DLD1 (cell line): ENCODE results near the gene DAPK2.

Experiments used
- in situ Hi-C: cut with HindIII; loops from 2 replicates; pipeline ENCODE4 v1.10.0; 2017; ENCODE audit warnings: low sequenced_read_pairs

The DAPK2 gene

DNA sequence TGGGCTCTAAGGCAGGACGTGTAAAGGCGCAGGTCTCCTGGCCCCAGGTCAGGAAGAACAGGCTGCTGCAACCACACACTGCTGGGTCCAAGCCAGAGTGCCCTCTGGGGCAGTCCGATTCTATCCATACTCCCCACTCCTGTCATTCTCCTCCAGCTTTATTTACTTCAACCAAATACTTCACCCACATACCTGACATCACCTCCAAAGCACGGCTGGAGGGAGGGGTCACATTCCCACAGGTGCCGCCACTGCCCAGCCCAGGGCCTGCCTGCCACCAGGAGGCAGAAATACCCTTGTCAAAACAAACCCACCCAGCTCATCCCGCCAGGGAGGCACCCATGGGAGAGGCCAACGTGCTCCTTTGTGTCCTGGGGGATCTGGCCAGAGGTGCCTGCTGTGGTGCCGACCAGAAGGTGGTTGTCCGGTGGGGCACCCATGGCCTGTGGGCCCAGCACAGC, 100.4 kb downstream of the DAPK2 start:
- in situ Hi-C loops = no loop called here

DNA sequence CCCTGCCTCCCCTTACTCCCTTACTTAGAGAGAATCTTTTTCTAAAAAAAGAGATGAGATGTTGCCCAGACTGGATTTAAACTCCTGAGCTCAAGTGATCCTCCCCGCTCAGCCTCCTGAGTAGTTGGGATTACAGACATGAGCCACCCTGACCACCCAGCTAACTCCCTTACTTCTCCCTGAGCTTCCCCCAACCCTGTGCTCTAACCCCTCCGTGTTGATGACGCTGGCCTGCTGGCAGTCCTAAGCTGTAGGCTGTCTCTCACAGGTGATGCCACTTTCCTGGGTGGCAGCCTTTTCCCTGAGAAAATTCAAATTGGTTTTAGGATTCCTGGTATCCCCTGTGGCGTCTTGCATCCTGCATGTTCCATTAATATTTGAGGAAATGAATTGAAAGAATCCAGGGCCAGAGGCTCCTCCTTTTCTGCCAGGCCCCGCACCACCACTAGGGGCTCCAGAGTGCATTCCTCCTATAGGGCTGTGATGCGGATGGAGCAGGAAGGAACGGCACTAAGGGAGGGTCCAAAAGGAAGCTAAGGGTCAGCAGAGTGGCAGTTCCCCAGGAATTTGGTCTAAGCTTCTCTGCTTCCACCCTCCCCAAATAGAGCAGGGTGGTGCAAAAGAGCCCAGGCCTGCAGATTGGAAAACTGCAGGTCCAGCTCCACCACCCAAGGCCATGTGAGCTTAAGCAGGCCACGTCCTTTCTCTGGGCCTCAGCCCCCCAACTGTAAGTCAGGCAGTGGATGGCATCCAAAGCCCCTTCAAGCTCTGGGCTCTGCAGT, 101.1 kb downstream of the DAPK2 start:
- in situ Hi-C loops = no loop called here

DNA sequence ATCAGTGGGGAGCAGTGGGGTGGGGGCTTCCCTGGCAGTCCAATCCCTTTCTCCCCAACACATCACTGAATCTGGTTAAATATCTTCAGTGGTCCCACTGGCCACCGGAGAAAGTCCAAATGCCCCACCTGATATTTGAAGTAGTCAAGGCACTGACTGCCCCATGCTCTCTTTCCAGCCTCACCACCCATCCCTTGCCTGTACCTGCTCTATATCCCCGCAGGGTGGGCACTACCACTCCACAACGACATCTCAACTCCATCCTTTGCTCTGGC, 101.7 kb downstream of the DAPK2 start:
- in situ Hi-C loops = no loop called here

- in situ Hi-C loops = no loop called here
Measured at GRCh38 chr15:63943829-63944680, 102.2 kb downstream of the DAPK2 start.

DNA sequence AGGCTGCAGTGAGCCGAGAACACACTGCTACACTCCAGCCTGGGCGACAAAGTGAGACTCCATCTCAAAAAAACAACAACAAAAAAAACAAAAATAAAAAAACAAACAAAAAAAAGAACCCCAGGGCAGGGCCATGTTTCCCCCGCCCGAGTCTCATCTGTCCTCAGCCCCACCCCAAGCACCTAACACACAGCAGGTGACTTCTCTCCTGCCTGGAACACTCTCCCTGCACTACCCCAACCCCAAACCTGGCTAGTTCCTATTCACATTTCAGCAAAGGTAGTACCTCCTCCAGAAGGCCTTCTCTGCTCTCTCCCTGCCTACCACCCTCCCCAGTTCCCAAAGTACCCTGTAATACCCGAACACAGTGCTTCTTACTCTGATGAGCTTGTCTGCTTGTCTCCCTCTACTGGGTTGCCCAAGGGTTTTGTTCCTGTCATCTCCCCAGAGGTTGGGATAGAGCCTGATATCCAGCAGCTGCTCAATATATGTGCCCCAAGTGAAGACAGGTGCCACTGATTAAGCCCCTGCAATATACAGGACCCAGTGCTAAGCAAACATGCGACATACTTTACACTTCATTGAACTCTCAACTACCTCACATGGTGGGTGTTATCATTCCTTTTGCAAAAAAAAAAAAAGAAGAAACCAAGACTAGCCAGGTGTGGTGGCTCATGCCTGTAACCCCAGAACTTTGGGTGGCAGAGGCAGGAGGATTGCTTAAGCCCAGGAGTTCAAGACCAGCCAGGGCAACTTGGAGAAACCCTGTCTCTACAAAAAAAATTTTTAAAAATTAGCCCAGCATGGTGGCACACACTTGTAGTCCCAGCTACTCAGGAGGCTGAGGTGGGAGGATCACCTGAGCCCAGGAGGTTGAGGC, 103.6 kb downstream of the DAPK2 start:
- in situ Hi-C loops = no loop called here

DNA sequence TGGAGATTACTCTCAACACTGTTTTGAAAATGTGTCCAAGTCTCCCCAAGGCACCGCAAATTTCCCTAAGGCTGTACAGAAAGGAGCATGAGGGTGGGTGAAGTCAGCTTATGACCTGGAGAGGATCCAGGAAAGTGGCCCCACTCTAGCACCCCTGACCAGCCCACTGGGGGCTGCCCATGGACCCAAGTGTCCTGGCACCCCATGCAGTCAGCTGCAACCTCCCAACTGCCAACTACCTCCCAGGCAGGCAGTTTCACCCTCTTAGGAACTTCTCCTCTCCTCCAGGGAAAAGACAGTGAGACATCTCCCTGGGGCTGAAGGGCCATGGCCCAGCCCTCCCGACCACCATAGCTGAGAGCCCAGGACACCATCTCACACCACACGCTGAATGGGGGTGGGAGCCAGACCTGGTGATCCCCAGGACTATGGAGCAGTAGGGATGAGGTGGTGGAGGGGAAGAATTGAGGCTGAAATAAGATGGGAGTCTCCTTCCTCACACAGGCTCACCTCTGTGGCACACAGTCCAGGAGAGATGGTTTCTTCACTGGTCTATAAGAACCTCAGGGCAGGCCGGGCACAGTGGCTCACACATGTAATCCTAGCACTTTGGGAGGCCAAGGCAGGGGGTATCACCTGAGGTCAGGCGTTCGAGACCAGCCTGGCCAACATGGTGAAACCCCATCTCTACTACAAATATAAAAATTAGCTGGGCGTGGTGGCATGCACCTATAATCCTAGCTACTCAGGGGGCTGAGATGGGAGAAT, 104.4 kb downstream of the DAPK2 start:
- in situ Hi-C loops = no loop called here

GRCh38 chr15:63940966-63941620, 105.2 kb downstream of the DAPK2 start:
- in situ Hi-C loops = no loop called here

- in situ Hi-C loops = no loop called here
Measured at GRCh38 chr15:63939531-63940130, 106.7 kb downstream of the DAPK2 start.

GRCh38 chr15:63938486-63939061, 107.7 kb downstream of the DAPK2 start:
- in situ Hi-C loops = no loop called here

GRCh38 chr15:63933522-63933921, 112.8 kb downstream of the DAPK2 start:
- in situ Hi-C loops = no loop called here

DNA sequence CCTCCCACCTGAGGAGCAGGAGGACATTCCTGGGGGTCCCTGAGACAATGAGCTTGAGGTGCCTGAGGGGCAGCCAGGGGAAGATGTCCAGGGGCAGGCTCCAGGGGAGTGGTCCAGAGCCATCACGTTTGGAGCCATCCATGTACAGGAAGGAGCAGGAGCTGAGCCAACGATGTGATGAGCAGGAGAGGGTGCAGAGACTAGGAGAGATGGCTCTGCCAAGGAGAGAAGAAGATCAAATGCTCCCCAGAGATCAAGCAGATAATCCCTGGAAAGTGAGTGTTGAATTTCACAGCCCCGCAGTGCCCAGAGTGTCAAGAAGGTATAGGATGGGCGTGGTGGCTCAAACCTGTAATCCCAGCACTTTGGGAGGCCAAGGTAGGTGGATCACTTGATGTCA, 114.7 kb downstream of the DAPK2 start:
- in situ Hi-C loops = no loop called here

DNA sequence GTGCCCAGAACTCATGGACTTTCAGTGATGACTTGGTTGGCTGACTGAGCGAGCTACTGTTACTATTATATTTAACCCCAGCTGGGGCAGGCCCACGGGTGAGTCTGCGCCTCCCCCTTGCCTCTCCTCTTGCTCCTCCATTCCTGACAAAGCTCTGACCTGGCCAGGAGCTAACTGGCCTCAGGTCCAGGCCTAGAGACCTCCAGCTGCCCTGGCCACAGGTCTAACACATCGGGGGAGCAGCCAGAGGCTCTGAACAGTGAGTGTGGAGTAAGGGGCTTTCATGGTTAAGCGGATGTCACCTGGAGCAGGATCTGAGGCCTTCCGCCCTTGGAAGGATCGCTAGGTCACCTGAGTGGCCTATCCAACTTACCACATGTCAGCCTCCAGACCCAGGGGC, 116.3 kb downstream of the DAPK2 start:
- in situ Hi-C loops = no loop called here

DNA sequence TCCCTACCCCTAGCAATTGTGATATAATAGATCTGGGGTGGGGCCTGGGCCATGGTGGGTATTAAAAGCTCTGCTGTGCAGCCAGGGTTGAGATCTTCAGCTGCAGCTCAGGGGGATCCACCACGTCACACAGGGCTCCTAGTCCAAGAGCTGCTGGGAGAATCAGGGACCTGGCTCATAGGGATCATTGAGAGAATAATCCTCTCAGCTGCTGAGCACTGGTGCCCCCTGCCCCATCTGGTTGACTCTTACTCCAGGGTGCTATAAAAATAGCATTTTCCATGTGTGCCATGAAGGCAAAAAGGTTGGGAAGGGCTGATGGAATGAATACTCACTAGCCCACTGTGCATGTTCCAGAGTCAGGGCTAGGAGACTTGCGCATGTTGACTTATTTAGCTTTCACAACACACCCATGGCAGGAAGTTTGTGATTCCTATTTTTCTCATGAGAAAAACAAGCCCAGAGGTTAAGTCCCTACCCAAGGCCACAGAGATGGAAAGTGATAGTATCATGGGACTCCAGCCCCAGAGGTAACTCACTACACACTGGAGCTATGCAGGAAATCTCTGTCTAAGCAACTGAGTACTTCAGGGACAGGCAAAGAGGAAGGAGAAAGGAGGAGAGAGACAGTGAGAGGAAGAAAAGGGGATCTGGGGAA, 118.0 kb downstream of the DAPK2 start:
- in situ Hi-C loops = no loop called here

GRCh38 chr15:63923993-63924950, 122.0 kb downstream of the DAPK2 start:
- in situ Hi-C loops = no loop called here

DNA sequence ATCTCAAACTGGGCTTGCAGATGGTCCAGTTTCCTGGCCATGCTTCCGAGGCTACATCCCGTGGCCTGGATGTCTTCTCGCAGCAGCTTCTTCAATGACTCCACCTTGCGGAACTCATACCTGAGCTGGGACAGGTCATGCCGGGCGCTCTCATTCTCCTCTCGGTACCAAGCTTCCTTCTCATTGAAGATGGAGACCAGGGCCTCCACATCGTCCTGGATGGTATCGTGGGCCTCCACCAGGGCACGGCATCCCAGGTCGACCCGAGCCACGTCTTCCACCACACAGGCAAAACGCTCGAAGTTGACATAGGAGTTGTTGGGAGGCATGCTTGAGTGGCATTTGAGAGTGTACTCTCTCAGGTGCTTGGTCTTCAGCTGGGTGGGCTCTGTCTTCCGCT, 123.4 kb downstream of the DAPK2 start:
- in situ Hi-C loops = no loop called here

DNA sequence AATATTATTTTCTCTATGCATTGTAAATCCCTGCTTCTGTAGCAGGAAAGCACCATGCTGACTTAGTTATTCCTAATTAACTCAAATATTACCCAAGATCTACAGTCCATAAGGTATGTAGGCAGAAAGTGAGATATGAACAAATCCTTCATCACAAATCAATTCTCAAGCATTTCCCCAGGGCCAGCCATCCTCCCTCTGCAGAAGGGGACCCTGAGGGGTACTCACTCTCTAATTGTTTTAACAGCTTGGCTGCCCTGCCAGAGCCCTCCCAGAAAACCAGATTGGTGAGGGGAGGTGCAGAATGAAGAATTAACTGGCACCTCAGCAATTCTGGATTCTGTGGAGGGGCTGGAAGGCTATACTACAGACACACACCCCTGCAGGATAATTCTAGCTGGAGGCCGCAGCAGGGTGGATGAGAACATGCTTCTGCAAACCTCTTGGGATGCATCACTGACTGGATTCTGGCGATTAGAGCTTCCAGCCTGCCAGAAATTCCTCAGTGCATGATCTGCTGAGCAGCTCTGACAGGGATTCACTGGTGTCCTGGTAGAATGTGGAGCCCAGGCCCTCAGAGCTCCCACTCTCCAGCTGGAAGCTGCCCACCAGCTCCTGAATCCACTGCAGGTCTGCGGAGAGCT, 123.9 kb downstream of the DAPK2 start:
- in situ Hi-C loops = no loop called here

DNA sequence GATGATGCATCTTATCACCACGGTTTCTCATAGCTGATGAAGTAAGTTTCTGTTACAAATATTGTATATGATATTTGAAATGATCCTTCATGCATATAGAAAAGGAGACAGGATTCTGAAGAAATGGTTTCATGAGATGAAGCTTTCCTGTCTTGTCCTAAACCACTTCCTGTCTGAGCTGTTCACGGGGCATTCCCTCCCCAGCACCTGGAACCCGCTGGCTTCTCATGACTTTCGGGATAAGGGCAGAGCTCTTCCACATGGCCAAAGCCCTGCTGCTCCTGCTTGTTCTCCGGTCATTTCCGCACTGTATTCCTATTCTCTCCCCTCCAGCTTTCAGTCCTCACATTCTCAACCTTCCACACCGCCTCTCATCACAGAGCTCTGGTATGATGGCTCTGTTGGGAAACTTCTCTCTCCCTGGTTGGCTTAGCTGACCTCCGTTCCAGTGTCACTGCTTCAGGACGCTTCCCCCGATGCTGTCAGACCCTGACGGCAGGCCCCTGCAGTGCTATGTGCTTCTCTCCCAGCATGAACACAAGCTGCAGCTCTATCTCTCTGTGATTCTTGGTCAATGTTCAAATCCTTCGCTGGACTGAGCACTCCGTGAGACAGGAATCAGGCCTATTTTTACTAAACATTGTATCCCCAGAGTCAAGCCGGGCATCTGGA, 125.6 kb downstream of the DAPK2 start:
- in situ Hi-C loops = no loop called here
